Measurements from ENCODE around the gene PRSS57. TPM values are rescaled to one million over a fixed set of nuclear protein-coding genes. Genes with fewer than 3 reads are reported as not detected.

PRSS57 gene
- total and polyA plus RNA-seq, 4 donors = not detected

DNA sequence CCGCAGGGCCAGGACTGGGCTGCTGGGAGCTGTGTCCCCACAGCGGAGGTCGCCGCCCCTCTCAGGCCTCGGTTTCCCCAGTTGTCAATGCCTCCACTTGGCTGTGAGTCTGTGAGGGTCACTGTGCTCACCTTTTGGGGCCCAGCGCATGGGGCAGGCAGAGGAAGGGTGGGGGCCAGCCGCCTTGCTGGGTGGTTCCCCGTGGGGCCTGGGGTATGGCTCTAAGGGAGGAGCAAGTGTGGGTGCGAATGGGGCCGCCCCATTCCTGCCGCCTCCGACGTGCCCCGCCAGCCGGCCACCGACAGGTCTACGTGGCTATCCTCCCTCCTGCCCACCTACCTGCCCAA is 56.4 kb downstream of the PRSS57 start:
- intact Hi-C loops (cut with DNase I) = no loop called here
- H3K27me3 ChIP-seq (ENCODE audit: control insufficient read depth in 1 of 2, insufficient read depth in 2 of 2, low read length in 1 of 2) = no peaks in the 10 kb centered on the region
- H3K4me3 ChIP-seq (ENCODE audit: low read length in 2 of 2) = no peak overlapping the region
- no peaks in the 10 kb centered on the region for H3K36me3 ChIP-seq (ENCODE audit: control insufficient read depth in 1 of 2, insufficient read depth in 2 of 2, low read length in 1 of 2)
- no peaks in the 10 kb centered on the region for H3K9me3 ChIP-seq (ENCODE audit: control insufficient read depth, low read length)
- H3K4me1 ChIP-seq (ENCODE audit: control insufficient read depth in 1 of 2, insufficient read depth in 2 of 2, low read length in 2 of 2) = no peaks in the 10 kb centered on the region
- ATAC-seq (ENCODE audit: low FRiP score) (no peak), DNase-seq (no peak)
- no peak overlapping the region for H3K27ac ChIP-seq (ENCODE audit: low read depth in 1 of 2, low read length in 2 of 2)
- WGBS, 2 donors = 66 to 68% methylated on average over 16 to 17 of the region's 17 CpGs

Other genes with a start within 250 kb of the PRSS57 start
- 10 to 100 TPM in 1 of 2 donors, 1 to 10 TPM in 1; 9.7 to 31.4 TPM for gene SHC2, start 234.4 kb downstream of the PRSS57 start, total RNA-seq
- 10 to 100 TPM in 1 of 2 donors, 1 to 10 TPM in 1; 7.3 to 10.9 TPM for gene SHC2, start 234.4 kb downstream of the PRSS57 start, polyA plus RNA-seq
- under 1 TPM in 1 of 2 donors, not detected in 1; 0.63 TPM for gene MADCAM1, start 199.0 kb downstream of the PRSS57 start, total RNA-seq
- gene MADCAM1, start 199.0 kb downstream of the PRSS57 start, polyA plus RNA-seq = 1 to 10 TPM in 1 of 2 donors, under 1 TPM in 1; 0.50 to 1.4 TPM
- gene TPGS1, start 188.0 kb downstream of the PRSS57 start, total RNA-seq = 10 to 100 TPM; 19.2 to 20.2 TPM
- gene TPGS1, start 188.0 kb downstream of the PRSS57 start, polyA plus RNA-seq = 10 to 100 TPM; 17.4 to 33.0 TPM
- gene CDC34, start 163.7 kb downstream of the PRSS57 start, total RNA-seq = 10 to 100 TPM; 39.6 to 46.4 TPM
- gene CDC34, start 163.7 kb downstream of the PRSS57 start, polyA plus RNA-seq = 10 to 100 TPM; 27.5 to 79.1 TPM
- gene GZMM, start 151.4 kb downstream of the PRSS57 start, total RNA-seq = under 1 TPM; 0.54 to 0.75 TPM
- gene GZMM, start 151.4 kb downstream of the PRSS57 start, polyA plus RNA-seq = 1 to 10 TPM in 1 of 2 donors, not detected in 1; 2.8 TPM
- 100 to 1,000 TPM; 264 to 281 TPM for gene BSG, start 122.9 kb downstream of the PRSS57 start, total RNA-seq
- 100 to 1,000 TPM; 239 to 436 TPM for gene BSG, start 122.9 kb downstream of the PRSS57 start, polyA plus RNA-seq
- under 1 TPM; 0.19 to 0.30 TPM for gene HCN2, start 105.6 kb downstream of the PRSS57 start, total RNA-seq
- under 1 TPM; 0.08 to 0.13 TPM for gene HCN2, start 105.6 kb downstream of the PRSS57 start, polyA plus RNA-seq
- gene POLRMT, start 61.9 kb downstream of the PRSS57 start, total RNA-seq = 10 to 100 TPM; 19.9 to 33.3 TPM
- gene POLRMT, start 61.9 kb downstream of the PRSS57 start, polyA plus RNA-seq = 10 to 100 TPM; 10.1 to 76.6 TPM
- gene FGF22, start 55.6 kb downstream of the PRSS57 start, total RNA-seq = under 1 TPM; 0.36 to 0.45 TPM
- gene FGF22, start 55.6 kb downstream of the PRSS57 start, polyA plus RNA-seq = 1 to 10 TPM in 1 of 2 donors, under 1 TPM in 1; 0.63 to 4.8 TPM
- 10 to 100 TPM; 26.7 to 26.9 TPM for gene RNF126, start 32.2 kb downstream of the PRSS57 start, total RNA-seq
- 10 to 100 TPM; 18.3 to 38.5 TPM for gene RNF126, start 32.2 kb downstream of the PRSS57 start, polyA plus RNA-seq
- gene FSTL3, start 19.1 kb downstream of the PRSS57 start, total RNA-seq = 100 to 1,000 TPM; 116 to 134 TPM
- 10 to 100 TPM; 40.6 to 80.1 TPM for gene FSTL3, start 19.1 kb downstream of the PRSS57 start, polyA plus RNA-seq
- gene PALM, start 13.5 kb upstream of the PRSS57 start, total RNA-seq = 10 to 100 TPM; 27.5 to 75.1 TPM
- gene PALM, start 13.5 kb upstream of the PRSS57 start, polyA plus RNA-seq = 1 to 10 TPM in 1 of 2 donors, under 1 TPM in 1; 0.59 to 2.5 TPM
- gene MISP, start 55.7 kb upstream of the PRSS57 start, total RNA-seq = under 1 TPM in 1 of 2 donors, not detected in 1; 0.12 TPM
- gene MISP, start 55.7 kb upstream of the PRSS57 start, polyA plus RNA-seq = 10 to 100 TPM in 1 of 2 donors, 1 to 10 TPM in 1; 1.0 to 53.3 TPM
- gene PTBP1, start 102.0 kb upstream of the PRSS57 start, total RNA-seq = 100 to 1,000 TPM; 192 to 218 TPM
- gene PTBP1, start 102.0 kb upstream of the PRSS57 start, polyA plus RNA-seq = 10 to 100 TPM; 46.7 to 90.4 TPM
- not detected for gene PLPPR3, start 126.5 kb upstream of the PRSS57 start, total RNA-seq
- gene PLPPR3, start 126.5 kb upstream of the PRSS57 start, polyA plus RNA-seq = not detected
- under 1 TPM in 1 of 2 donors, not detected in 1; 0.72 TPM for gene AZU1, start 132.4 kb upstream of the PRSS57 start, total RNA-seq
- gene AZU1, start 132.4 kb upstream of the PRSS57 start, polyA plus RNA-seq = under 1 TPM in 1 of 2 donors, not detected in 1; 0.49 TPM
- gene PRTN3, start 145.5 kb upstream of the PRSS57 start, total RNA-seq = not detected
- gene PRTN3, start 145.5 kb upstream of the PRSS57 start, polyA plus RNA-seq = not detected
- 1 to 10 TPM in 1 of 2 donors, not detected in 1; 2.0 TPM for gene ELANE, start 156.9 kb upstream of the PRSS57 start, total RNA-seq
- not detected for gene ELANE, start 156.9 kb upstream of the PRSS57 start, polyA plus RNA-seq
- gene CFD, start 164.2 kb upstream of the PRSS57 start, total RNA-seq = 100 to 1,000 TPM; 104 to 354 TPM
- gene CFD, start 164.2 kb upstream of the PRSS57 start, polyA plus RNA-seq = 10 to 100 TPM in 1 of 2 donors, 1 to 10 TPM in 1; 3.3 to 23.9 TPM
- gene MED16, start 197.7 kb upstream of the PRSS57 start, total RNA-seq = 10 to 100 TPM; 31.5 to 36.5 TPM
- gene MED16, start 197.7 kb upstream of the PRSS57 start, polyA plus RNA-seq = 100 to 1,000 TPM in 1 of 2 donors, 10 to 100 TPM in 1; 22.9 to 165 TPM
- not detected for gene RNU6-9, start 198.0 kb upstream of the PRSS57 start, total RNA-seq
- not detected for gene RNU6-9, start 198.0 kb upstream of the PRSS57 start, polyA plus RNA-seq
- 10 to 100 TPM; 41.6 to 43.8 TPM for gene R3HDM4, start 217.8 kb upstream of the PRSS57 start, total RNA-seq
- 10 to 100 TPM; 19.7 to 36.2 TPM for gene R3HDM4, start 217.8 kb upstream of the PRSS57 start, polyA plus RNA-seq
- gene KISS1R, start 221.9 kb upstream of the PRSS57 start, total RNA-seq = not detected
- not detected for gene KISS1R, start 221.9 kb upstream of the PRSS57 start, polyA plus RNA-seq
- 10 to 100 TPM in 1 of 2 donors, 1 to 10 TPM in 1; 9.3 to 13.8 TPM for gene ARID3A, start 230.6 kb upstream of the PRSS57 start, total RNA-seq
- gene ARID3A, start 230.6 kb upstream of the PRSS57 start, polyA plus RNA-seq = 1 to 10 TPM in 1 of 2 donors, under 1 TPM in 1; 0.97 to 1.3 TPM